Vagina (tissue), 2 donors: Measurements from ENCODE around the gene EEF1B2. TPM values are rescaled to one million over a fixed set of nuclear protein-coding genes. Genes with fewer than 3 reads are reported as not detected.
"Not testable (repeated sequence)": the region's sequence is repeated elsewhere in the genome, so short reads cannot be mapped to it uniquely, and the experiment has no call there.

Source experiments
- DNase-seq, 2 donors: peaks; one replicate each; pipeline ENCODE4 v3.0.0-alpha.2; 2017; ENCODE audit errors: extremely low spot score in 2 of 2
- H3K27ac ChIP-seq: fragments of 200-600 bp; sonication (generic); one replicate; pipeline ENCODE4 v1.5.1; 2019
- H3K27me3 ChIP-seq: fragments of 200-600 bp; sonication (generic); one replicate; pipeline ENCODE4 v1.5.1; 2019
- H3K36me3 ChIP-seq, 2 donors: fragments of 200-600 bp; sonication (generic); one replicate each; pipeline ENCODE4 v1.5.1; 2017 to 2019
- H3K4me1 ChIP-seq: fragments of 200-600 bp; sonication (generic); one replicate; pipeline ENCODE4 v1.5.1; 2019
- H3K4me3 ChIP-seq, 2 donors: fragments of 200-600 bp; sonication (generic); 1 replicate in 1 of 2; 2 replicates in 1 of 2; pipeline ENCODE4 v1.5.1; 2016 to 2019
- H3K9me3 ChIP-seq: fragments of 200-600 bp; sonication (generic); one replicate; pipeline ENCODE4 v1.5.1; 2019
- CTCF ChIP-seq, 3 experiments: fragments of 450-650 bp in 2 of 3; fragments of 200-600 bp in 1 of 3; sonication (generic) in 1 of 3; IDR thresholded peaks; one replicate each; pipeline ENCODE4 v1.5.1; 2017 to 2019; ENCODE audit warnings: antibody characterized with exemption in 3 of 3, mild to moderate bottlenecking in 2 of 3, moderate library complexity in 2 of 3
- POLR2A ChIP-seq, 2 donors: fragments of 450-650 bp; IDR thresholded peaks; one replicate each; pipeline ENCODE4 v1.6.1; 2017; ENCODE audit warnings: antibody characterized with exemption in 2 of 2, mild to moderate bottlenecking in 2 of 2, moderate library complexity in 2 of 2
- POLR2AphosphoS5 ChIP-seq, 2 donors: sonication (generic); formaldehyde crosslinking; IDR thresholded peaks; one replicate each; pipeline ENCODE4 v1.9.0; 2017; ENCODE audit warnings: antibody characterized with exemption in 2 of 2, mild to moderate bottlenecking in 2 of 2, low read depth in 1 of 2; ENCODE audit not compliant: insufficient read depth in 1 of 2
- intact Hi-C: fragments of 100-400 bp; cut with DNase I; formaldehyde crosslinking; loops from one replicate; pipeline ENCODE4 v1.15.1; 2023
- total RNA-seq: library from RNA; depleted of rRNA; stranded (reverse); fragments of >200 nt; gene quantifications from one replicate; pipeline ENCODE4 v1.2.3, GENCODE V29; 2016

Gene EEF1B2
- total RNA-seq, 1 donor from 2014 or later, result 353 TPM

GRCh38 chr2:206116278-206116677, 43.4 kb upstream of the EEF1B2 start:
- TF ChIP-seq POLR2AphosphoS5 (IDR thresholded peaks at IDR 0.05; ENCODE audit: insufficient read depth in 1 of 2, low read depth in 1 of 2), result no peak
- no peak for TF ChIP-seq CTCF (IDR thresholded peaks at IDR 0.05)
- no peak for TF ChIP-seq POLR2A (IDR thresholded peaks at IDR 0.05)
- intact Hi-C loops, result no loop called here
- Histone ChIP-seq H3K4me1 (no peaks in the 10 kb centered on the region), H3K36me3 (peaks cover 3 to 23% of the 10 kb centered on the region in 2 donors), H3K9me3 (no peaks in the 10 kb centered on the region), H3K4me3 (no peak overlapping the region), H3K27ac (no peak overlapping the region), H3K27me3 (no peaks in the 10 kb centered on the region)
- DNase-seq, result no peak

- intact Hi-C loops, H3K9me3 ChIP-seq, H3K27ac ChIP-seq, DNase-seq, H3K4me1 ChIP-seq, H3K27me3 ChIP-seq, H3K4me3 ChIP-seq: not testable (repeated sequence)
- H3K36me3 ChIP-seq, result peaks cover 4 to 78% of the 10 kb centered on the region in 2 donors
Observed at GRCh38 chr2:206122569-206122968, 37.1 kb upstream of the EEF1B2 start.

GRCh38 chr2:206125901-206126300, 33.8 kb upstream of the EEF1B2 start:
- Histone ChIP-seq H3K4me3 (no peak overlapping the region), H3K4me1 (no peaks in the 10 kb centered on the region), H3K27me3 (no peaks in the 10 kb centered on the region), H3K27ac (no peak overlapping the region), H3K9me3 (no peaks in the 10 kb centered on the region), H3K36me3 (peaks cover 4 to 96% of the 10 kb centered on the region in 2 donors)
- TF ChIP-seq CTCF (IDR thresholded peaks at IDR 0.05) (no peak), POLR2AphosphoS5 (IDR thresholded peaks at IDR 0.05; ENCODE audit: insufficient read depth in 1 of 2, low read depth in 1 of 2) (no peak), POLR2A (IDR thresholded peaks at IDR 0.05) (no peak)
- intact Hi-C loops, result no loop called here
- DNase-seq, result no peak

- H3K36me3 ChIP-seq, result peaks cover 0 to 95% of the 10 kb centered on the region in 2 donors
- intact Hi-C loops, result no loop called here
- TF ChIP-seq POLR2A (IDR thresholded peaks at IDR 0.05) (no peak), CTCF (IDR thresholded peaks at IDR 0.05) (no peak), POLR2AphosphoS5 (IDR thresholded peaks at IDR 0.05; ENCODE audit: insufficient read depth in 1 of 2, low read depth in 1 of 2) (no peak)
- H3K9me3 ChIP-seq, result no peaks in the 10 kb centered on the region
- no peak overlapping the region for H3K4me3 ChIP-seq
- no peaks in the 10 kb centered on the region for H3K4me1 ChIP-seq
- no peak for DNase-seq
- H3K27ac ChIP-seq, result no peak overlapping the region
- H3K27me3 ChIP-seq, result no peaks in the 10 kb centered on the region
Observed at GRCh38 chr2:206127656-206128055, 32.0 kb upstream of the EEF1B2 start.

- DNase-seq, result no peak
- no peak for TF ChIP-seq POLR2AphosphoS5 (IDR thresholded peaks at IDR 0.05; ENCODE audit: insufficient read depth in 1 of 2, low read depth in 1 of 2)
- no peak for TF ChIP-seq CTCF (IDR thresholded peaks at IDR 0.05)
- no peak for TF ChIP-seq POLR2A (IDR thresholded peaks at IDR 0.05)
- H3K27ac ChIP-seq, result no peak overlapping the region
- H3K4me1 ChIP-seq, result no peaks in the 10 kb centered on the region
- peaks cover 6 to 97% of the 10 kb centered on the region in 2 donors for H3K36me3 ChIP-seq
- intact Hi-C loops, result no loop called here
- no peak overlapping the region for H3K4me3 ChIP-seq
- no peaks in the 10 kb centered on the region for H3K27me3 ChIP-seq
- H3K9me3 ChIP-seq, result no peaks in the 10 kb centered on the region
Observed at GRCh38 chr2:206143451-206143850, 16.2 kb upstream of the EEF1B2 start.

GRCh38 chr2:206144383-206144782, 15.3 kb upstream of the EEF1B2 start:
- TF ChIP-seq POLR2AphosphoS5 (IDR thresholded peaks at IDR 0.05; ENCODE audit: insufficient read depth in 1 of 2, low read depth in 1 of 2) (no peak), POLR2A (IDR thresholded peaks at IDR 0.05) (no peak), CTCF (IDR thresholded peaks at IDR 0.05) (no peak)
- Histone ChIP-seq H3K36me3 (peaks cover 6 to 97% of the 10 kb centered on the region in 2 donors), H3K27ac (no peak overlapping the region), H3K27me3 (no peaks in the 10 kb centered on the region), H3K4me3 (no peak overlapping the region), H3K9me3 (no peaks in the 10 kb centered on the region), H3K4me1 (no peaks in the 10 kb centered on the region)
- intact Hi-C loops, result no loop called here
- no peak for DNase-seq
